ENCODE results near the gene PHACTR3. TPM values are rescaled to one million over a fixed set of nuclear protein-coding genes. Genes with fewer than 3 reads are reported as not detected.

PHACTR3 gene
- total RNA-seq, 1 donor = not detected

GRCh38 chr20:59804347-59804746 is 200.0 kb downstream of the PHACTR3 start:
- no peak for DNase-seq (ENCODE audit: low read depth)
- no peak overlapping the region for H3K4me3 ChIP-seq (ENCODE audit: low read depth, low read length)
- TF ChIP-seq CTCF (IDR thresholded peaks at IDR 0.05; ENCODE audit: insufficient read depth, low read depth, low read length) = no peak

- no peak for TF ChIP-seq CTCF (IDR thresholded peaks at IDR 0.05; ENCODE audit: insufficient read depth, low read depth, low read length)
- DNase-seq (ENCODE audit: low read depth) = no peak
These were observed 200.7 kb downstream of the PHACTR3 start for GRCh38 chr20:59804871-59805665.

GRCh38 chr20:59805786-59806577 is 201.6 kb downstream of the PHACTR3 start:
- TF ChIP-seq CTCF (IDR thresholded peaks at IDR 0.05; ENCODE audit: insufficient read depth, low read depth, low read length) = no peak
- H3K4me3 ChIP-seq (ENCODE audit: low read depth, low read length) = no peak overlapping the region
- no peak for DNase-seq (ENCODE audit: low read depth)

More at GRCh38 chr20:59804871-59805665, 200.7 kb downstream of the PHACTR3 start:
- H3K4me3 ChIP-seq (ENCODE audit: low read depth, low read length) = no peak overlapping the region

GRCh38 chr20:59806578-59806975 is 202.2 kb downstream of the PHACTR3 start:
- no peak for DNase-seq (ENCODE audit: low read depth)
- no peak overlapping the region for H3K4me3 ChIP-seq (ENCODE audit: low read depth, low read length)
- TF ChIP-seq CTCF (IDR thresholded peaks at IDR 0.05; ENCODE audit: insufficient read depth, low read depth, low read length) = no peak

- H3K4me3 ChIP-seq (ENCODE audit: low read depth, low read length) = no peak overlapping the region
- no peak for DNase-seq (ENCODE audit: low read depth)
- no peak for TF ChIP-seq CTCF (IDR thresholded peaks at IDR 0.05; ENCODE audit: insufficient read depth, low read depth, low read length)
These were observed 203.8 kb downstream of the PHACTR3 start for GRCh38 chr20:59807909-59808728.

GRCh38 chr20:59808729-59809381 is 204.5 kb downstream of the PHACTR3 start:
- DNase-seq (ENCODE audit: low read depth) = no peak
- TF ChIP-seq CTCF (IDR thresholded peaks at IDR 0.05; ENCODE audit: insufficient read depth, low read depth, low read length) = no peak
- H3K4me3 ChIP-seq (ENCODE audit: low read depth, low read length) = no peak overlapping the region

Data from fibroblast of villous mesenchyme (primary cell).